Heart right ventricle (tissue), 16 donors: ENCODE measurements around the gene YY1. TPM values are rescaled to one million over a fixed set of nuclear protein-coding genes. Genes with fewer than 3 reads are reported as not detected.
"Not testable (repeated sequence)": the region's sequence is repeated elsewhere in the genome, so short reads cannot be mapped to it uniquely, and the experiment has no call there.

Source experiments
- ATAC-seq, 8 donors: fragments of 200-7000 bp; cut with Tn5 transposase; one replicate each; pipeline ENCODE4 v1.9.1; 2020; ENCODE audit warnings: mild to moderate bottlenecking in 8 of 8, moderate library complexity in 8 of 8, moderate number of reproducible peaks in 1 of 8
- DNase-seq, 2 donors: peaks; one replicate each; pipeline ENCODE4 v3.0.0-alpha.2; 2020
- H3K27ac ChIP-seq, 10 donors: fragments of 200-600 bp; sonication (generic) in 2 of 10; one replicate each; pipeline versions ENCODE4 v1.5.0 to v1.8.0; 2020 to 2022; ENCODE audit warnings: mild to moderate bottlenecking in 3 of 10
- H3K27me3 ChIP-seq, 7 donors: fragments of 200-600 bp; one replicate each; pipeline ENCODE4 v1.8.0; 2021 to 2022; ENCODE audit warnings: mild to moderate bottlenecking in 2 of 7
- H3K36me3 ChIP-seq, 9 donors: fragments of 200-600 bp; sonication (generic) in 1 of 9; one replicate each; pipeline versions ENCODE4 v1.5.0 to v1.8.0; 2020 to 2022; ENCODE audit warnings: mild to moderate bottlenecking in 2 of 9
- H3K4me1 ChIP-seq, 9 donors: fragments of 200-600 bp; sonication (generic) in 1 of 9; one replicate each; pipeline versions ENCODE4 v1.5.0 to v1.8.0; 2020 to 2022; ENCODE audit warnings: mild to moderate bottlenecking in 4 of 9
- H3K4me3 ChIP-seq, 10 donors: fragments of 200-600 bp; sonication (generic) in 2 of 10; one replicate each; pipeline versions ENCODE4 v1.5.0 to v1.8.0; 2020 to 2022; ENCODE audit warnings: mild to moderate bottlenecking in 7 of 10, moderate library complexity in 2 of 10
- H3K9me3 ChIP-seq, 11 donors: fragments of 200-600 bp in 10 of 11; sonication (generic) in 2 of 11; one replicate each; pipeline versions ENCODE4 v1.5.0 to v1.8.0; 2013 to 2022; ENCODE audit warnings: mild to moderate bottlenecking in 2 of 11, control low read depth in 1 of 11, moderate library complexity in 1 of 11
- WGBS, 2 donors: extraction: QIAGEN DNeasy Blood & Tissue Kit; methylation state at CpG; one replicate each; pipeline ENCODE4 v1.1.7; 2013; ENCODE audit warnings: inconsistent platforms in 1 of 2; 5-methylcytosine and 5-hydroxymethylcytosine counted together
- intact Hi-C, 10 donors: fragments of 100-400 bp; cut with DNase I; formaldehyde crosslinking; loops; one replicate each; pipeline versions ENCODE4 v1.11.1 to v1.14.2; 2022
- polyA plus RNA-seq, 2 donors: library from polyadenylated mRNA; stranded (reverse); fragments of 200-250 nt; gene quantifications; one replicate each; pipeline ENCODE4 v1.2.3, GENCODE V29; 2013
- total RNA-seq, 10 donors: library from RNA; stranded (reverse); fragmentation: NEBNext Ultra II Directional in 3 of 10; extraction: Animal tissue kit (Norgen Biotek cat#: 25700) in 3 of 10; gene quantifications; one replicate each; pipeline versions ENCODE4 v1.2.1 to v1.2.4, GENCODE V29; 2021 to 2023
- TF ChIP-seq, protein P1 (sequence below), 9 donors: fragments of 200-600 bp; sonication (generic) in 2 of 9; IDR thresholded peaks; one replicate each; pipeline versions ENCODE4 v1.5.0 to v1.8.0; 2021 to 2022; ENCODE audit warnings: antibody characterized with exemption in 9 of 9, mild to moderate bottlenecking in 5 of 9, moderate library complexity in 1 of 9
- donor health status: Arrhythmogenic right ventricular cardiomyopathy.
- donor health status: ischemic (EF 13 %, LVEDD 7.1; RV severe dilation, severe dysfunction).
- donor health status: healthy with polysubstance abuse.
- donor health status: DM: no; HTN: yes; CAD: no.
- donor health status: DM: no; HTN: no; CAD: no.
- donor health status: ischemic (EF 25% LVEDD 6.9; RV normal size, moderate dysfunction).
- donor health status: ischemic (EF 25% LVEDD 5.7; RV mildly dilated, moderate dysfunction).
- donor health status: healthy.
- donor health status: DM: yes; HTN: yes; CAD: no.
- donor health status: Ischemic cardiomyopathy.
- donor health status: ischemic (EF 35%, LVEDD 5.7; RV mildly dilated, moderate dysfunction).
- donor health status: nonischemic (EF 11% LVEDD 7.7; RV severe dilation, severe dysfunction).
- donor health status: DM: yes; HTN: yes; CAD: no.
- donor health status: PGD.
- donor health status: ischemic (EF 29% LVEDD 5.4; RV normal size, mild dysfunction).
- donor health status: nonischemic (EF 23%, LVEDD 6.1; RV moderate dilation, normal function).

YY1 gene
- total and polyA plus RNA-seq, 12 donors, result 17.6 to 58.3 (median 47.9) TPM

DNA sequence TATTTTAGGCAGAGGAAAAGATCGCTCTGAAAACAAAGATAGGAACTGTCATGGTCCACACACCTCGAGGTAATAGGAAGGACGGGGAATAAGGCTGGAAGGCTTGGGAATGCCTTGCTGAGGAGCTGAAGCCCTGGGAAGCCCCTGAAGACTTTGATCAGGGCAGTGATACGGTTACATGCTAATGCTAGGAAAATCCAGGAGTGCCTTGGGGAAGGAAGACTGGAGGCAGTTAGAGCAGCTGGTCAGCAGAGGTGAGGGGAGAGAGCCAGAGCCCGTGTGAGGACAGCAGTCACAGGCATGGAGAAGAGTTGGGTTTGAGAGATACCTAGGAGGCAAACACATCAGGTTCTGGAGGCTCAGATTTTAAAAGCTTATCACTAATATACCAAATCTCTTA lies 8.6 kb upstream of the YY1 start:
- Histone ChIP-seq H3K4me3 (no peak overlapping the region), H3K36me3 (peaks cover 0 to 37% (median 0%) of the 10 kb centered on the region in 9 donors), H3K27me3 (no peaks in the 10 kb centered on the region), H3K4me1 (peaks cover 0 to 6% (median 0%) of the 10 kb centered on the region in 9 donors), H3K9me3 (no peaks in the 10 kb centered on the region), H3K27ac (no peak overlapping the region)
- TF ChIP-seq, protein P1, sequence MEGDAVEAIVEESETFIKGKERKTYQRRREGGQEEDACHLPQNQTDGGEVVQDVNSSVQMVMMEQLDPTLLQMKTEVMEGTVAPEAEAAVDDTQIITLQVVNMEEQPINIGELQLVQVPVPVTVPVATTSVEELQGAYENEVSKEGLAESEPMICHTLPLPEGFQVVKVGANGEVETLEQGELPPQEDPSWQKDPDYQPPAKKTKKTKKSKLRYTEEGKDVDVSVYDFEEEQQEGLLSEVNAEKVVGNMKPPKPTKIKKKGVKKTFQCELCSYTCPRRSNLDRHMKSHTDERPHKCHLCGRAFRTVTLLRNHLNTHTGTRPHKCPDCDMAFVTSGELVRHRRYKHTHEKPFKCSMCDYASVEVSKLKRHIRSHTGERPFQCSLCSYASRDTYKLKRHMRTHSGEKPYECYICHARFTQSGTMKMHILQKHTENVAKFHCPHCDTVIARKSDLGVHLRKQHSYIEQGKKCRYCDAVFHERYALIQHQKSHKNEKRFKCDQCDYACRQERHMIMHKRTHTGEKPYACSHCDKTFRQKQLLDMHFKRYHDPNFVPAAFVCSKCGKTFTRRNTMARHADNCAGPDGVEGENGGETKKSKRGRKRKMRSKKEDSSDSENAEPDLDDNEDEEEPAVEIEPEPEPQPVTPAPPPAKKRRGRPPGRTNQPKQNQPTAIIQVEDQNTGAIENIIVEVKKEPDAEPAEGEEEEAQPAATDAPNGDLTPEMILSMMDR (IDR thresholded peaks at IDR 0.05), result no peak
- ATAC-seq, result no peak
- intact Hi-C loops, result no loop called here
- WGBS, 2 donors, result 82 to 87% methylated on average over 5 of the region's 5 CpGs
- no peak for DNase-seq

DNA sequence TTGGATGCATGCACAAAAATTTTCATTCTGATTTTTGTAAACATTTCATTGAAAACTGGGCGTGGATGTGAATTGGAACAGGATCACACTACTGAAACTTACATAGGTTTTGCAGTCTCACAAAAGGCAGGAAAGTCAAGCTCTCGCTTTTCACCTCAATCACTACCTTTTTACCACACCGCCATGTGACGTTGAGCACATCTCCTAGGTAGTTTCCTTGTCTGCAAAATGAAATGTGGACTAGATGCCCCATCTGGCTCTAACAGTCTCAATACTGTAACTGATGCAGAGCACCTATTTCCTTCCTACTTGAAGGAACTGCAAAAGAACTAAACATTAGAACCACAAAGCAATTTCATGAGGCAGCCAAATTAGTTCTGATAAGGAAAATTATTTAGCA lies 4.4 kb upstream of the YY1 start:
- no peak for DNase-seq
- Histone ChIP-seq H3K27ac (no peak overlapping the region), H3K9me3 (no peaks in the 10 kb centered on the region), H3K4me3 (no peak overlapping the region), H3K27me3 (no peaks in the 10 kb centered on the region), H3K4me1 (peaks cover 0 to 27% (median 24%) of the 10 kb centered on the region in 9 donors), H3K36me3 (peaks cover 0 to 37% (median 0%) of the 10 kb centered on the region in 9 donors)
- ATAC-seq, result no peak
- TF ChIP-seq, protein P1 (IDR thresholded peaks at IDR 0.05), result no peak
- WGBS, 2 donors, result 84 to 87% methylated on average over 4 of the region's 4 CpGs
- intact Hi-C loops, result no loop called here

DNA sequence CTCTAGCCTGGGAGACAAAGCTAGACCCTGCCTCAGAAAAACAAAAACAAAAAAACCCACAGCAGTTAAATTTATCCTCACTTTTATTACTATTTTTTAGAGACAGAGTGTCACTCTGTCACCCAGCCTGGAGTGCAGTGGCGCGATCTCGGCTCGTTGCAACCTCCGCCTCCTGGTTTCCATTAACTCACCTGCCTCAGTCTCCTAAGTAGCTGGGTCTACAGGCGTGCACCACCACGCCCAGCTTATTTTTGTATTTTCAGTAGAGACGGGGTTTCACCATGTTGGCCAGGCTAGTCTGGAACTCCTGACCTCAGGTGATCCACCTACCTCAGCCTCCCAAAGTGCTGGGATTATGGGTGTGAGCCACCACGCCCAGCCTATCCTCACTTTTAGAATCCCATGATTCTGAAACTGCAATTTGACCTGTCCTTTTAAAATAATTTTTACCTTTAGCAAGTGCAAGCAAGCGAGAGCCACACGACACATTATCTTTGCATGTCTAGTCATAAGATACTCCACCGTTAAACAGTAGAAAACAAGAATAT lies 2.6 kb upstream of the YY1 start:
- H3K27me3 ChIP-seq, DNase-seq, H3K9me3 ChIP-seq, H3K27ac ChIP-seq, ATAC-seq: not testable (repeated sequence)
- Histone ChIP-seq H3K36me3 (peaks cover 0 to 25% (median 0%) of the 10 kb centered on the region in 9 donors), H3K4me3 (peak overlapping the region in 1 of 10 donors; percentile 93), H3K4me1 (peaks cover 2 to 34% (median 33%) of the 10 kb centered on the region in 9 donors)
- 82% methylated on average over 12 of the region's 12 CpGs for WGBS, 2 donors
- intact Hi-C loops, result loop anchor here in 1 of 10 donors (2.0 kb wide), 1 partner anchor 44 kb away; no protein-coding TSS in a partner anchor

DNA sequence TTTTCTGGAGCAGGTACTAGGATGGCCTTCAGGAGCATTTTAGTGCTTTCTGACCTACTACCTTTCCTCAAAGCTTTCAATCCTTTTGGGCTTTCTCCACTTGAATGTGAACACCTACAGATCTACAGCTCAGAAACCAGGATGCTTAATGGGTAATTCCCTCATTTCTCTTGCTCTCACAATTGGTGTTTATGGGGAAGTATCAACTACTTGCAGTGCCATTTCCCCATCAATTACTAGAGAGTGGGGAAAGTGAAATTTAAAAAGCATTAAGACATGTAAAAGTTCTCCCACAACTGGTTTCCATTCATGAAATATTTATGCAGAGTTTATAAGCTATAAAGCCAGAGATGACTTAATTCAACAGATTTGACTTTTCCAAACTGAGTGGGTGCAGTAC lies 2.1 kb upstream of the YY1 start:
- TF ChIP-seq, protein P1 (IDR thresholded peaks at IDR 0.05), result no peak
- peaks cover 4 to 39% (median 38%) of the 10 kb centered on the region in 9 donors for H3K4me1 ChIP-seq
- intact Hi-C loops, result loop anchor here in 1 of 10 donors (2.0 kb wide), 1 partner anchor 44 kb away; no protein-coding TSS in a partner anchor

More for the DNA sequence above, 2.1 kb upstream of the YY1 start:
- Histone ChIP-seq H3K27ac (peak overlapping the region in 1 of 10 donors; percentile 99), H3K27me3 (no peaks in the 10 kb centered on the region), H3K4me3 (peak overlapping the region in 8 of 10 donors; percentile 69 to 100 (median 96)), H3K9me3 (no peaks in the 10 kb centered on the region), H3K36me3 (peaks cover 0 to 19% (median 0%) of the 10 kb centered on the region in 9 donors)
- DNase-seq (no peak), ATAC-seq (no peak)
